ENCODE measurements around the gene FERMT2. TPM values are rescaled to one million over a fixed set of nuclear protein-coding genes. Genes with fewer than 3 reads are reported as not detected.

FERMT2 gene
- total and polyA plus RNA-seq, 11 donors = 31.2 to 158 (median 104) TPM

DNA sequence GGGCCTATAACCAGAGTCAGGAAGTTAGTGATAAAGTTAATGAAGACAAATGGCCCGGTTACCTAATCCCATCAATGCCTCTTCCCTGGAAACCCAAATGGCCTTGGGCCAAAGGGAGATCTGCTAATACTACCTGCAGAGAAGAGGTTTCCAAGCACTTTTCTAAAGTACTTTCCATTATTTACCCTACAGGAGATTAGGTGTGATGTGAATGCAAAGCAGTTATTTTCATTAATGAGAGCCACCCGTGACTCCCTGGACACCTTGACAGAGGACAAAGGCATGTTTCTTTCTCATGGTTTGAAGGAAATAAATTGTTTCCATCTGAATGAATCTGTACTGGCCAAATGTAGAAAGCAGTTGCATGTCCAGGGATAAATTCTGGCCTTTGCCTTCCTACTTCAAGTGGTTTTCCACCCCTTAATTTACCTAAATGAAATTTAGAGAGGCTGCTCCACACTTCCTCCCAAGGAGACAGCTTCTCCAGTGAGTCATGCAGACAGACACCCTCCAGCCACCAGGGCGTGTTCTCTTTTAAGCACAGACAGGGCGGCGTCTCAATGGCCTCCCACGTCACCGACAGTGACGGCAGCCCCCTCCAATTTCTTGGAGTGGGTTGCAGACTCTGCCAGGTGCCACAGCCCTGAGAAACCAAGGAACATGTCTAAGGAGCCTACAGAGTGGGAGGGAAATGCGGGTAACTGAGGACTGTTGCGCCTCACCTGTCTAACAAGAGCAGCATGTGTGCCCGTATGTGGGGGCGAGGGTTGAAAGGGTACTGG is 115.5 kb downstream of the FERMT2 start:
- WGBS, 4 donors = 80 to 91% (median 83%) methylated on average over 12 of the region's 12 CpGs
- H3K27me3 ChIP-seq = no peaks in the 10 kb centered on the region
- H3K4me1 ChIP-seq = no peaks in the 10 kb centered on the region
- no peak overlapping the region for H3K4me3 ChIP-seq
- TF ChIP-seq POLR2A (IDR thresholded peaks at IDR 0.05) = no peak
- TF ChIP-seq, protein P1, sequence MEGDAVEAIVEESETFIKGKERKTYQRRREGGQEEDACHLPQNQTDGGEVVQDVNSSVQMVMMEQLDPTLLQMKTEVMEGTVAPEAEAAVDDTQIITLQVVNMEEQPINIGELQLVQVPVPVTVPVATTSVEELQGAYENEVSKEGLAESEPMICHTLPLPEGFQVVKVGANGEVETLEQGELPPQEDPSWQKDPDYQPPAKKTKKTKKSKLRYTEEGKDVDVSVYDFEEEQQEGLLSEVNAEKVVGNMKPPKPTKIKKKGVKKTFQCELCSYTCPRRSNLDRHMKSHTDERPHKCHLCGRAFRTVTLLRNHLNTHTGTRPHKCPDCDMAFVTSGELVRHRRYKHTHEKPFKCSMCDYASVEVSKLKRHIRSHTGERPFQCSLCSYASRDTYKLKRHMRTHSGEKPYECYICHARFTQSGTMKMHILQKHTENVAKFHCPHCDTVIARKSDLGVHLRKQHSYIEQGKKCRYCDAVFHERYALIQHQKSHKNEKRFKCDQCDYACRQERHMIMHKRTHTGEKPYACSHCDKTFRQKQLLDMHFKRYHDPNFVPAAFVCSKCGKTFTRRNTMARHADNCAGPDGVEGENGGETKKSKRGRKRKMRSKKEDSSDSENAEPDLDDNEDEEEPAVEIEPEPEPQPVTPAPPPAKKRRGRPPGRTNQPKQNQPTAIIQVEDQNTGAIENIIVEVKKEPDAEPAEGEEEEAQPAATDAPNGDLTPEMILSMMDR (IDR thresholded peaks at IDR 0.05) = no peak
- DNase-seq (peak in 1 of 5 donors; percentile 34), ATAC-seq (peak in 1 of 4 donors; percentile 53)
- H3K36me3 ChIP-seq = no peaks in the 10 kb centered on the region
- no peaks in the 10 kb centered on the region for H3K9me3 ChIP-seq
- H3K27ac ChIP-seq = no peak overlapping the region
- intact Hi-C loops (cut with DNase I) = no loop called here

DNA sequence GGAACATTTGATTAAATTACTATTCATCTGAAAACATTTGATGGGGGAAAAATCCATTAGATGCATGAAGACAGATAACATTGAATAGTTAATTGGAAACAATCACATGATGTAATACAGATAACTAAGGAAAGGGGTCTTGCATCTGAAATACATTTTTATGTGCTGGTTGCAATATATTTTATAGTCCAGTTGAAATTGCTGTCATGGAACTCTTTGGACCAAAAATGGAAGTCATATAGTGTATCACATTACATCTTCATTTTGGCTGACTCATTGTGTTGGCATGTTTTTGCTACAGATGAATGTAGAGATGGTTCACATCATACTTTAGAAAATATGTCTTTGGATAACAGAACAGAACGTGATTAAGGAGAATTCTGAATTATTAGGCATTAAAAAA is 116.4 kb downstream of the FERMT2 start:
- no peak for ATAC-seq
- no peaks in the 10 kb centered on the region for H3K4me1 ChIP-seq
- H3K9me3 ChIP-seq = no peaks in the 10 kb centered on the region
- no peaks in the 10 kb centered on the region for H3K36me3 ChIP-seq
- no peak overlapping the region for H3K27ac ChIP-seq
- WGBS, 4 donors = 67 to 70% (median 68%) methylated on average over 1 of the region's 1 CpG
- no peak for TF ChIP-seq POLR2A (IDR thresholded peaks at IDR 0.05)
- TF ChIP-seq, protein P1 (IDR thresholded peaks at IDR 0.05) = no peak
- no peaks in the 10 kb centered on the region for H3K27me3 ChIP-seq
- H3K4me3 ChIP-seq = no peak overlapping the region
- no peak for DNase-seq
- intact Hi-C loops (cut with DNase I) = no loop called here

DNA sequence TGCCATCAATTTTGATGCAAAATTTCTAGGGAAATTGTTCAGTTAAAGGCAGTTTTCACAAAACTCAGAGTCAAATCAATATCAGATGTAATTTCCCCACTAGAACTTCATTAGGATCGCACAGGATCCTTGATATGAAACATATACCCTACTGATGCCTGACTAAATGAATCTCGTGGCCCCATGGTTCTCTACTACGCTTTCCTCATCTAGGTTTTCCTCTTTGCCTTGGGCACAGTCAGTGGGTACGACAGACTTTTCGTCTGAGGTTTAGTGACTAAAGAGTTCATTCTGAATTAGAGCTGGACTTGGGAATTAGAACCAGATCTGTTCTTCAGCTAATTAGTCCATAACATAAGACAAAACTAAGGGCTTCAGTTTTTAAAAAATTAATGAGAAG is 117.0 kb downstream of the FERMT2 start:
- no peaks in the 10 kb centered on the region for H3K9me3 ChIP-seq
- DNase-seq (no peak), ATAC-seq (no peak)
- H3K27ac ChIP-seq = no peak overlapping the region
- no peaks in the 10 kb centered on the region for H3K27me3 ChIP-seq
- no peak overlapping the region for H3K4me3 ChIP-seq
- H3K36me3 ChIP-seq = no peaks in the 10 kb centered on the region
- 92 to 97% (median 94%) methylated on average over 5 of the region's 5 CpGs for WGBS, 4 donors
- no peaks in the 10 kb centered on the region for H3K4me1 ChIP-seq
- no peak for TF ChIP-seq POLR2A (IDR thresholded peaks at IDR 0.05)
- TF ChIP-seq, protein P1 (IDR thresholded peaks at IDR 0.05) = no peak
- intact Hi-C loops (cut with DNase I) = no loop called here

DNA sequence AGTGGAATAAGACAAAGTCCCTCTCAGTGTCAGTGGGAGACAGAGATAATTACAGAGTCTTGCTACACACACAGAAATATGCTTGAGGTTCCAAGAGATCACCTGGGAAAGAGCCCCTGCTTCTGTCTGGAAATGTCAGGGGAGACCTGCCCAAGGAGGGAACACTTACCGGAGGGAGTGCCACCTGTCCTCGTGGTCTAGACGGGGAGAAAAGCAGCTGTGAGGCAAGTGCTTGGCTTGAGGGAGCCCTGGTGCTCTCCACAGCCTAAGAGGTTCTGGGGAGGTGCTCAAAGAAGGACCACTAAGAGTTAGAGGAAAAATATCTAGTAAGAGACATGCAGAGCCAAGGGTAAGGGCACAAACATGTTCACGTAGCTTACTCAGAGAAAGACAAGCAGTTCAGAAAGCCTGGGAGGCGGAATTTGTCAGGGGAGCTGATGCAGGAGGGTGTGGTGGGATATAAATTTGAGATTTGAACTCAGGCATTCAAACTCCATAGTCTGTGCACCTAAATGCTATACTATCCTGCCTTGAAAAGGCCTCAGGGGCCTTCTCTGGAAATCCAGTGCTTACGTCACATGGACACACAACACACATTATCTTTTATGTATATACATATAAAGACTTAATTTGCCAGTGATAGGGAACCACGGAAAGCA is 121.2 kb downstream of the FERMT2 start:
- H3K27ac ChIP-seq = no peak overlapping the region

More for the DNA sequence above, 121.2 kb downstream of the FERMT2 start:
- H3K9me3 ChIP-seq = no peaks in the 10 kb centered on the region
- 87 to 94% (median 90%) methylated on average over 7 of the region's 7 CpGs for WGBS, 4 donors
- H3K27me3 ChIP-seq = no peaks in the 10 kb centered on the region
- H3K4me3 ChIP-seq = no peak overlapping the region
- TF ChIP-seq, protein P1 (IDR thresholded peaks at IDR 0.05) = no peak
- no peak for TF ChIP-seq POLR2A (IDR thresholded peaks at IDR 0.05)
- H3K4me1 ChIP-seq = peaks cover 0 to 8% (median 0%) of the 10 kb centered on the region in 12 donors
- no peak for DNase-seq
- no peaks in the 10 kb centered on the region for H3K36me3 ChIP-seq
- ATAC-seq = no peak
- intact Hi-C loops (cut with DNase I) = loop anchor here in 3 of 10 donors (5.0 to 10.0 kb wide), 2 partner anchors 475 to 478 kb away; no protein-coding TSS in a partner anchor
